UCSD-AML1 (cell line): ENCODE data around the gene FTL.

Experiments
- DNase-seq: peaks from one replicate; lab custom pipeline; 2025; ENCODE audit not compliant: unreplicated experiment; lab: John Stamatoyannopoulos, UW

The FTL gene

DNA sequence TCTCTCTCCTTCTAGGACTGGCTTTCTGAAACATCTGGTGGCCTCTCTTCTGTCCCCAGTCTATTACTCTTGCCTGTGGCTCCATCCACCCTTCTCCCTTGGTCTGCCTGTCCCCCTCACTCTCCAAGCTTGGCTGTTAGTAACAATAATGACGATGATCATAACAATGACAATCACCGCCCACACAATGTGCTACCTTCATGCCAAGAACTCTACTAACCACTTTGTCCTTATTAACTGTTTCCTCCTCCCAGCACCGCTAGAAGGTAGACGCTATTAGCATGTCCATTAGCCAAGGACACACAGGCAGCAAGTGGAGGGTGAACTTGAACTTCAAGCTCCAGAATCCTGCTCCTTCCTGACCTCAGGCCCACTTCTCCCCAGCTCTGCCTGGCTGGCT lies 25.3 kb downstream of the FTL start:
- no peak for DNase-seq

GRCh38 chr19:48991011-48991609 lies 26.0 kb downstream of the FTL start:
- DNase-seq = no peak

DNA sequence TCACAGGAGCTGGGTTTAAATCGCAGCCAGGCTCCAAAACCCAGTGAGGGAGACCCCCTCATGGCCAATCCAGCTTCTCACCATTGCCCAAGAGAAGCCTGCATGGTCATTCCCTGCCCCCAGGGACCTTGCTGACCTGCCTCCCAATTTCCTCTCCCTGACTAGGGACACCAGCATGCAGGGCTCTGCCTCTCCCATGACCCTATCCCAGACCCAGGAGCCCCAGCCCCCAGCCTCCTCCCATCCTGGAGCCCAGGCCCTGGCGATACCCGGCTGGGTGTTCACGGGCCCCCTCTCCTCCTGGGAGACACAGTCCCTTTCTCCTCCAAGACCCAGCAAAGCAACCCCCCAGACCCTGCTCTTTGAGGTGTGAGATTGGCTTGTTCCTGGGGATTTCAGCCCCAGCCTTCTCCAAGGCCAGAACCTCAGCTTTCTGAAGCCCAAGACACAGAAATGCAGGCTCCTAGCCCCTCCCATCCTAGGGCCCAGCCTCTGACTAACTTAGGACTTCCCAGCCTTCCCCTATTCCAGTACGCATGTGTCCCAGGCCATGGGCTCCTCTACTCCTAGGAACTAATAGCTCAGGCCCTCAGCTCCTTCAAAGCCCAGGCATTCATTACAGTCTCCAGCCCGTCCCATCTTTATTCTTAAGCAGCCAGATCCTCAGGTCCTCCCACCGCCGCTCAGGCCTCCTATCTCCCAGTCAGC lies 26.9 kb downstream of the FTL start:
- DNase-seq = peak; percentile 43

DNA sequence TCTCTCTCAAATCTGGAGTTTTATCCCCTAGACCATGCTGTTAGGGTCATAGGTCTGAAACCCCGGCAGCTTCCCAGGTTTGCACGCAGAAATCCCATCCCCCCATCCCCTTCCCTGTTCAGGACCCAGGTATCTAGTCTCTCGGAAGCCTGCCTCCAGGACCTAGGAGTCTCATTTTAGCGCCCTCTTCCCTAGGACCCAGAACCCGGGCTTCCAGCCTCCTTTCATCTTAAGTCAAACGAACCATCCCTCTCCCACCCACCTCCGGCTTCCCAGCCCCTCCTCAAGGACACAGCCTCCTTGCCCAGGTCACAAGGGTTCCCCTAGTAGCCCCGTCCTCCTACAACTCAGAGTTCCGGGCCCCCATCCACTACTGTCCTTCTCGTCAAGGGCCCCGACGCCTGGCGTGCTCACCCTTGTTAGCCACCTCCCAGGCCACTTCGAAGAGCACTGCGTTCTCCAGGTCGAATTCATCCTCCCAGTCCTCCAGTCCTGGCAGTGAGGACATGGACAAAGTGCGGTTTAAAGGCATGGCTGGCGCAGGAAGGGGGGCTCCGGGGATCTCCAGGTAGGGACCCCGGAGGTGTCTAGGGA lies 27.6 kb downstream of the FTL start:
- DNase-seq = no peak

DNA sequence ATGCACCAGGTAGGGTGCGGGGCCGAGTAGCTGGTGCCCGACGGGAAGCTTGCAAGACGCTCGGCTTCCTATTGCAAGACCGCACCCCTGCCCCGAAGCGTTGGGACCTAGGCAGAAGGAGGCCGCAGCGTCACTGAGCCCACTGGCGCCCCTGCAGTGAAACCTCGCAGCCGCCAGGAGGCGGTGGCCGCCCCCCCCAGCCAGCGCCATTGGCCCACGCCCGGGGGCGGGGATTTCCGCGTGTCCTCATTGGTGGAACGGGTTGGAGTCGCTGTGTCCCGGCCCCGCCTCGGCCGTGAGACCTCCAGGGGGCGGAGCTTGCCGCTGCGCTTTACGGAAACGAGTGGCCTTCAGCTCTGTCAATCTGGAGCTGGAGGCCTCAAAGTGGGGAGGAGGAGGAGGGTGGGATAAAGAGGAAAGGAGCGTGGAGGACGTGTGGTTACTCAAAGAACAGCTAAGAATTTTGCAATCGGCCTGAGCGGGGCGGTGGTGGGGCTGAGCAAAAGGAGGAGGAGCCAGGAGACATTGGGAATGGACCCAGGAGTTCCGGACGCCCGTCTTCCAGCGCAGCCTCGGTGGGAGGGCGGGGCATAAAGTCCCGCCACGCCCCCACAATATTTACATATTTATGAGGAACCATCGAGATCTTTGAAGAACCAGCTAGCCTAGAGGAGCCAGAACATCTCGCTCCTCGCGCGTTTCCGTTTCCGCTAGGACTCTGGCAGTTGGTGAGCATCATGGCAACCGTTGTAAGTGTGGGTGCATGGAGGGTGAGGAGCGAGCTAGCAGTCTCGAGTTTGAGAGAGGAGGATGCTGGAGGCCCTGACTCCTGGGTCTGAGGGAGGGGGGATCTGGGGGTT lies 28.3 kb downstream of the FTL start, which contains the start of the genes GYS1 and RUVBL2:
GYS1 (minus strand) TSS at position 135 of the 860 bp plus-strand sequence. CDS start 197 bp downstream, outside the sequence.
RUVBL2 (plus strand) TSS at position 713 of the 860 bp plus-strand sequence; CDS start at position 738, 25 bp downstream.
- DNase-seq = peak; percentile 99

DNA sequence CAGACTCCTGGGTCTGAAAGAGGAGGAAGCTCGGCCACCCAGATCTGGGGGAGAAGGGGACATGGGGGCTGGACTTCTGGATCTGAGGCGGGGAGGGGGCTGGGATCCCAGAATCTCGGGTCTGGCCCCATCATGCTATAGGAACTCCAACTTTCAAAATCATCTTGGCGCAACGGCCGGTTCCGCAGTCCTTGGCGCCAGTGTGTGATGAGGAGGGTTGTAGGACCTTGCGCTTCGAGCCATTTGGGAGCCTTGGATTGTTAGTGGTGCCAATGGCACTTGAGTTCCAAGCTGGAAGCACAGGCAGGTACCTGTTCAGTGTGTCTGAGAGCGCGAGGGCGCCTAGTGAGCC lies 28.9 kb downstream of the FTL start:
- no peak for DNase-seq

DNA sequence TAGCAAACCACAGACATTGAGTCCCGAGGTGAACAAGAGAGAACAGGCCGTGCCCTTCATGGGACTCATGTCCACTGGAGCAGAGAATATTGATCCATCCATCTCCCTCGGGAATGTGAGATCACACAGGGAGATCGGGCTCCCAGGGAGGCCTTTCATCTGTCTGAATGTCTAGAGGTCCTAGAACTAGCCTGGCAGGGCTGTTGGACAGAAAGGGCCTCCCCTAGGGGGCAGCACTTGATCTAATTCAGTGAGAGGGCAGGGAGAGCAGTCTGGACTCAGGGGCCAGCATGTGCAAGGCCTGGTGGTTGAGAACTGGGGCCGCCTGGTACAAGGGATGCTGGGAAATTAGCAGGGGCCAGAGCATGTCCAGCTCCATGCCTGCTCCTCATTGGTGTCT lies 32.9 kb downstream of the FTL start:
- DNase-seq = peak; percentile 61

GRCh38 chr19:48999481-49000325 lies 34.6 kb downstream of the FTL start:
- peak; percentile 41 for DNase-seq

DNA sequence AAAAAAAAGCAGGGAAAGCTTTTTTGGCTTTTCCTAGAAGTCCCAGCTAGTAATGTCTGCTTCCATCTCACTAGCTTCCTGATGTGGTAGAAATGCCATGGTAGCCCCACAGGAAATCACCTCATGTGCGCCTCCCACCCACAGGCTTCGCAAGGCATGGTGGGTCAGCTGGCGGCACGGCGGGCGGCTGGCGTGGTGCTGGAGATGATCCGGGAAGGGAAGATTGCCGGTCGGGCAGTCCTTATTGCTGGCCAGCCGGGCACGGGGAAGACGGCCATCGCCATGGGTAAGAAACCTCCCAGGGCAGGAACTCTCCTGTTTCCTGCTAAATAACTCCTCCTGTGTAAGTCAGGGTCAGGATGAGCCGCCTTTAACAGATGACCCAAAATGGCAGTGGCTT lies 39.0 kb downstream of the FTL start:
- DNase-seq = no peak

GRCh38 chr19:49004964-49005614 lies 40.0 kb downstream of the FTL start:
- DNase-seq = no peak

GRCh38 chr19:49006905-49007304 lies 41.8 kb downstream of the FTL start:
- DNase-seq = no peak

GRCh38 chr19:49009828-49010227 lies 44.7 kb downstream of the FTL start:
- no peak for DNase-seq

DNA sequence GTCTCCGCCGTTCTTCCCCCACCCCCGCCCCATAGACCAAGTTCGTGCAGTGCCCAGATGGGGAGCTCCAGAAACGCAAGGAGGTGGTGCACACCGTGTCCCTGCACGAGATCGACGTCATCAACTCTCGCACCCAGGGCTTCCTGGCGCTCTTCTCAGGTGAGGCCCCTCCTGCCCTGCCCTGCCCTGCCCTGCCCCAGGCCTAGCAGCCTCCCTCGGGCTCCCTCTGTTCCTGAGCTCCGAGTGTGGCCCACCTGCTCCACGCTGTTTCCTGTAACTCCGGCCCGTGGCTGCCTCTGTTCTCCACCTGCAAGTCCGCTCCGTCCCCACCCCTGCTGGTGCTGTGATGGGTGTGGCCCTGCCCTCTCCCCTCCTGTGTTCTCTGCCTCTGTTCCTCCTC lies 45.3 kb downstream of the FTL start:
- DNase-seq = no peak

DNA sequence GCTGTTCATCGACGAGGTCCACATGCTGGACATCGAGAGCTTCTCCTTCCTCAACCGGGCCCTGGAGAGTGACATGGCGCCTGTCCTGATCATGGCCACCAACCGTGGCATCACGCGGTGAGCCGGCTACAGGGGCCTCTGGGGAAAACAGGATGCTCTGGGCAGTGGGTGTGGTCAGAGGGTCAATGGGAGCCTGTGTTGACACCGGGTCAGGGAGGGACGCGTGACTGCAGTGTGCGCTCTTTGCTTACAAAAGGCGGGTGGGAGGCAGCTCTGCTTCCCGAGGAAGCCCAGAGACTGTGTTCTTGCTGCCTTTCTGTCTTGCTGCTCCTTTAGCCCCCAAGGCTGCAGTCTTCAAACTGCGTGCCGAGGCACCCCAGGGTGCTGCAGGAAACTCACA lies 46.1 kb downstream of the FTL start:
- DNase-seq = no peak

- no peak for DNase-seq
Observed at GRCh38 chr19:49014123-49014869, 49.2 kb downstream of the FTL start.

- DNase-seq = no peak
Observed at GRCh38 chr19:49014870-49015255, 49.8 kb downstream of the FTL start.

- DNase-seq = no peak
Observed at GRCh38 chr19:49016067-49016839, 51.1 kb downstream of the FTL start.
